GM12872 (cell line): Measurements from ENCODE around the gene RPL35A.
A peak's percentile ranks its signal among the peaks of the same experiment; 100 is the strongest.

ENCODE experiments used
- TF ChIP-seq, protein P1 (sequence below): IDR thresholded peaks from 3 replicates; pipeline ENCODE4 v1.5.1; 2011; ENCODE audit warnings: low read depth, mild to moderate bottlenecking, low read length, moderate library complexity; ENCODE audit not compliant: insufficient read depth

RPL35A gene

DNA sequence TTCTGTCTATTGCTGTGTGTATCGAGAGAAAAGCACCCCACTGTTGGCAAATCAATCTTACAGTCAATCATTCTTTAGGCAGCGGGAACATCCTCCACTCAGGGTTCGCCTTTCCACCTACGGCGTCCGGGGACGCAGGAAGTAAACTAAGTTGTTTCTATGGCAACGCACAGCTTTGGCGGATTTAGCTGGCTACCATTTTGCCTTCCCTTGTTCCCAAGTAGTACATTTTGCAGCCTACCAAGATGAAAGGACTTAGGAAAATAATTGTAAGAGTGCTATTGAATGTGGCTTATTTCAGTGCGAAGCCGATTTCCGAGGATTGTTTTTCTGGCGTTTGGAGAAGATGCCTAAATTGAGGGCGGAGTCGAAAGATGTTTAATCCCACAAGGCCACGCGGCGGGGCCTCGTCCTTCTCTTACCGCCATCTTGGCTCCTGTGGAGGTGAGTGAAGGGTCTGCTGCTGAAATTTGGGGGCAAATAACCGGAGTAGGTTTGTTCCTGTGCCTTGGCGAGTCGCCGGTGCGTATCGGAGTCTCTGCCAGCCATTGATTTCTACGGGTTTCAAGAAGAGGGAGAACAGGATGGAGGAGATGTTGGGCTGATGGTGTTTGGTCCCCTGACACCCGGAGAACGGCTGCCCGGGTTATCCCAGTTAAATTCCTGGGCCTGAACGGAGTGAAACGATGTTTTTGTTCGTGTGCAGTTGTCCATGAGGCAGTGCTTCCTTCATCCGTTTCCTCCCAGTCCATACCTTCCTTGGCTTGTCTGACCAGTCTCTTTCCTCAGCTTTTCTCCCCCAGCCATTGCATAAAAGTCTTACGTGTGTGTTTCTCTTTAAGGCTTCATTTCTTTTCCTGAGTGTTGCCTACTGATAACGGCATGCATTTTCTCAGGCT lies at the start of gene RPL35A:
RPL35A (plus strand) TSS at position 413 of the 899 bp plus-strand sequence. CDS start 778 bp downstream, outside the sequence.
- TF ChIP-seq, protein P1, sequence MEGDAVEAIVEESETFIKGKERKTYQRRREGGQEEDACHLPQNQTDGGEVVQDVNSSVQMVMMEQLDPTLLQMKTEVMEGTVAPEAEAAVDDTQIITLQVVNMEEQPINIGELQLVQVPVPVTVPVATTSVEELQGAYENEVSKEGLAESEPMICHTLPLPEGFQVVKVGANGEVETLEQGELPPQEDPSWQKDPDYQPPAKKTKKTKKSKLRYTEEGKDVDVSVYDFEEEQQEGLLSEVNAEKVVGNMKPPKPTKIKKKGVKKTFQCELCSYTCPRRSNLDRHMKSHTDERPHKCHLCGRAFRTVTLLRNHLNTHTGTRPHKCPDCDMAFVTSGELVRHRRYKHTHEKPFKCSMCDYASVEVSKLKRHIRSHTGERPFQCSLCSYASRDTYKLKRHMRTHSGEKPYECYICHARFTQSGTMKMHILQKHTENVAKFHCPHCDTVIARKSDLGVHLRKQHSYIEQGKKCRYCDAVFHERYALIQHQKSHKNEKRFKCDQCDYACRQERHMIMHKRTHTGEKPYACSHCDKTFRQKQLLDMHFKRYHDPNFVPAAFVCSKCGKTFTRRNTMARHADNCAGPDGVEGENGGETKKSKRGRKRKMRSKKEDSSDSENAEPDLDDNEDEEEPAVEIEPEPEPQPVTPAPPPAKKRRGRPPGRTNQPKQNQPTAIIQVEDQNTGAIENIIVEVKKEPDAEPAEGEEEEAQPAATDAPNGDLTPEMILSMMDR, result no peak

DNA sequence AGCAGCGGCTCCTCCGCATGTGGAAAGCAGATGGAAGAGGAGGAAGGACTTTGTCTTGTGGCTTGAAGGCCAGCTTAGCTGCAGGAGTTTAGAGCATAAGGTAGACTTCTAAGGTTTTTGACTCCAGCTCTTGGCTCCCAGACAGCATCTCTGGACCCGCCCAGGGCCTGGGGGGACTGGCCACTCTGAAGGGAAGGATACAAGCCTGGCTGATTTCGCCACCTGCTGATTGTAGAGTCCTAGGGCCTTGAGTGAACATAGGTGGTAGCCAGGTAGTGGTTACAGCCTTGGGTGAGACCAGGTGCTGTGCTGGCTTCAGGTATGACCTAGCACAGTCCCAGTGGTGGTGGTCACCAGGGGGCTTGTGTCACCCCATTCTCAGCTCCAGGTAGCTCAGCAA lies 48.4 kb upstream of the RPL35A start:
- TF ChIP-seq, protein P1, result no peak

- TF ChIP-seq, protein P1, result peak; percentile 95
Observed at GRCh38 chr3:197906023-197906849, 43.8 kb upstream of the RPL35A start.

DNA sequence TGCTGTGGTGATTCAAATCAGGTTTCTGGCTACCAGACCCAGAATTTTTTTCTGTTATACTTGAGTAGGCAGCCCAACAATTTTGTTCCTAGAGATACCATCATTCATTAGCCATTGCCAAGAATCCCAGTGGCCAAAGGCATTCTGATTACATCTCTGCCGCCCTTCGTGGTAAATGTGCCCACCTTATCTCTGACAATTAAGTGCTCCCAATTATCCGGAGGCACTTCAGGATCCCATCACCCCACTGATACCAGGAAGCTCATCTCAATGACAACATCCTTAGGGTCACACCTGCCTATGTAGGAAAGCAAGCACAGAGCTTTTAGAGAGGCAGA lies 43.2 kb upstream of the RPL35A start:
- TF ChIP-seq, protein P1, result no peak

DNA sequence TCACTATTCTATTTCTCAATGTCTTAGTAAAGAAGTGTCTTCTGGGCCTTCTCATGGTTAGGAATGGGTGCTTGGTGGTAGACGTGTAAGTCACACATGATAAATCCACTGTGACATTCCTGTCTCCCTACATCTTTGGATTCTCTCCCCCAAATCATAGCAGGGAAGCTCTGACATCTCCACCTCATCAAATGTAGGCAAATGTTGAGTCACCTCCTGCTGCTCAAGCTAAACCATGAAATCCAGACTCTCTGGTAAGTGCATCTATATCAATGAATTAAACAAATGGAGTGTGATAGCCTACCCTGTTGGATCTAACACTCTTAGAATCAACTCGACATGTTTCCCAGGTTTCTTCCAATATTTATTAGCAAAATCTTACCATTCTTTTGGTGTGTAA lies 42.8 kb upstream of the RPL35A start:
- TF ChIP-seq, protein P1, result no peak

DNA sequence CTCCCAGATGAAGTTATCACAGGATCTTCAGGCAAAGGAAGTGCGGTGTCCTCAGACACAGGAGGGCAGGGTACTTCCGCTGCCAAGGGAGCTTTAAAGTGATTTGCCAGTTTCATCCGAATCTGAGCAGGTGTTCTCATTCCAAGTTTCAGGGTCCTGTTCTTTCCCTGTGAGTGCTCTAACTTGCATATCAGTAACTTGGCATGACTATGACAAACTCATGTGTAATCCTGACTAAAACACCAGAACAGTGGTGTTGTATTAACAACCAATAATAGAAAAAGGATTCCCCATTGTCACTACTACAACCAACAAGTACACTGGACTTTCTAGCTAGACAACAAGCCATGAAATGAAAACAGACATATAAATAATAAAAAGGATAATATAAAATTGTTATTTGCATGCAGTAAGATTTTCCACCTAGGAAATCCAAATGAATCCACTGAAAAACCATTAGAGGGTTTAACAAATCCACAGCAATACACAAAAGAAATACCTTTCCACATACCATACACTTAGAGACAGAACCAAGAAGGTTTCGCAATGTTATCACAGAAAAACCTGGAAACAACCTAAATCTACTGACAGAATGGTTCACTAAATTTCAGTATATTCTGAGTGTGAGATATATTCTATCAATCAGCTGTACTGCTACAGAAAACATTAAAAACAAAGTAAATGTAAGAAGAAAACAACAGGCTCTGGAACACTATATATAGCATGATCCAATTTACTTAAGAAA lies 40.9 kb upstream of the RPL35A start:
- TF ChIP-seq, protein P1, result no peak
